GM23248 (cell line): ENCODE data around the gene DRAXIN. TPM values are rescaled to one million over a fixed set of nuclear protein-coding genes. Genes with fewer than 3 reads are reported as not detected.

Experiments
- DNase-seq: peaks from one replicate; pipeline ENCODE4 v3.0.0-alpha.2; 2015
- H2AFZ ChIP-seq: fragments of 200-600 bp; sonication (generic); 2 replicates; pipeline ENCODE4 v1.6.1; 2016; ENCODE audit warnings: antibody characterized with exemption
- H3F3A ChIP-seq: fragments of 200-600 bp; sonication (generic); 2 replicates; pipeline ENCODE4 v1.6.1; 2016; ENCODE audit warnings: mild to moderate bottlenecking, antibody characterized with exemption, mixed run types; ENCODE audit not compliant: insufficient read depth
- H3K27ac ChIP-seq: fragments of 200-600 bp; sonication (generic); 2 replicates; pipeline ENCODE4 v1.5.1; 2016; ENCODE audit warnings: mild to moderate bottlenecking
- H3K27me3 ChIP-seq: fragments of 200-600 bp; sonication (generic); replicated peaks from 2 replicates; pipeline ENCODE4 v1.6.1; 2016; ENCODE audit warnings: mild to moderate bottlenecking; ENCODE audit not compliant: insufficient read depth
- H3K36me3 ChIP-seq: fragments of 200-600 bp; sonication (generic); 2 replicates; pipeline ENCODE4 v1.6.1; 2016; ENCODE audit warnings: low read depth, mild to moderate bottlenecking
- H3K4me1 ChIP-seq: fragments of 200-600 bp; sonication (generic); 2 replicates; pipeline ENCODE4 v1.6.1; 2016; ENCODE audit warnings: mild to moderate bottlenecking; ENCODE audit not compliant: insufficient read depth
- H3K4me2 ChIP-seq: fragments of 200-600 bp; sonication (generic); one replicate; pipeline ENCODE4 v1.6.1; 2016; ENCODE audit warnings: mild to moderate bottlenecking; ENCODE audit not compliant: unreplicated experiment
- H3K4me3 ChIP-seq: fragments of 200-600 bp; sonication (generic); 2 replicates; pipeline ENCODE4 v1.5.1; 2016; ENCODE audit warnings: mild to moderate bottlenecking
- H3K79me2 ChIP-seq: fragments of 200-600 bp; sonication (generic); 2 replicates; pipeline ENCODE4 v1.6.1; 2016; ENCODE audit warnings: mild to moderate bottlenecking; ENCODE audit not compliant: insufficient read depth
- H3K9ac ChIP-seq: fragments of 200-600 bp; sonication (generic); 2 replicates; pipeline ENCODE4 v1.6.1; 2016; ENCODE audit warnings: mild to moderate bottlenecking
- H3K9me2 ChIP-seq: fragments of 200-600 bp; sonication (generic); 2 replicates; pipeline ENCODE4 v1.6.1; 2016; ENCODE audit warnings: mixed run types, mild to moderate bottlenecking, moderate library complexity; ENCODE audit not compliant: insufficient read depth
- H3K9me3 ChIP-seq: fragments of 200-600 bp; sonication (generic); one replicate; pipeline ENCODE4 v1.6.1; 2017; ENCODE audit warnings: low read depth
- H4K20me1 ChIP-seq: fragments of 200-600 bp; sonication (generic); 2 replicates; pipeline ENCODE4 v1.6.0; 2016; ENCODE audit not compliant: insufficient read depth
- EZH2 ChIP-seq: fragments of 200-600 bp; sonication (generic); IDR thresholded peaks from 2 replicates; pipeline ENCODE4 v1.6.1; 2018; ENCODE audit warnings: antibody characterized with exemption, mild to moderate bottlenecking; ENCODE audit not compliant: insufficient read depth, poor library complexity, severe bottlenecking
- EZH2phosphoT487 ChIP-seq: fragments of 200-600 bp; sonication (generic); IDR thresholded peaks from 2 replicates; pipeline ENCODE4 v1.6.1; 2018; ENCODE audit warnings: antibody characterized with exemption, moderate library complexity, mild to moderate bottlenecking, low read depth; ENCODE audit not compliant: insufficient read depth
- whole genome bisulfite sequencing, 2 experiments: methylation state at CpG; one replicate each; pipeline ENCODE4 v1.1.6; 2015 to 2017; ENCODE audit warnings: low lambda C conversion rate in 2 of 2, low coverage in 1 of 2; ENCODE audit errors: missing lambda C conversion rate in 2 of 2; 5-methylcytosine and 5-hydroxymethylcytosine counted together
- in situ Hi-C: fragments of 300-500 bp; cut with MboI; formaldehyde crosslinking; loops from 2 replicates; pipeline ENCODE4 v1.15.0; 2020
- polyA plus RNA-seq: library from polyadenylated mRNA; unstranded; fragments of >200 nt; fragmentation: Nextera tagmentation; extraction: Ambion mirVana; gene quantifications from 2 replicates; pipeline ENCODE4 v1.2.1, GENCODE V29; 2016
- total RNA-seq: library from RNA; depleted of rRNA; stranded (reverse); fragments of >200 nt; shearing (Covaris generic); gene quantifications from 2 replicates; pipeline ENCODE4 v1.2.3, GENCODE V29; 2014

DRAXIN gene
- total and polyA plus RNA-seq, 2 experiments from 2014 or later, result 0.06 to 0.11 TPM

- Histone ChIP-seq H3F3A (peaks cover 7% of the 10 kb centered on the region; the same call in 1 of the 2 replicates), H3K79me2 (peaks cover 11% of the 10 kb centered on the region; the same call in 1 of the 2 replicates), H3K4me1 (0 out of 2 replicates have a peak, but pooled peaks cover 6% of the 10 kb centered on the region), H3K4me3 (peak overlapping the region; percentile 94), H3K4me2 (peak overlapping the region; percentile 83), H4K20me1 (no peaks in the 10 kb centered on the region), H3K9ac (peak overlapping the region; percentile 84), H3K9me3 (no peaks in the 10 kb centered on the region), H3K27ac (peak overlapping the region; percentile 83), H3K27me3 (no peaks in the 10 kb centered on the region), H2AFZ (peak overlapping the region; percentile 88), H3K36me3 (no peaks in the 10 kb centered on the region), H3K9me2 (no peaks in the 10 kb centered on the region)
- in situ Hi-C loops, result no loop called here
- WGBS, 2 experiments, result 8 to 10% methylated on average over 49 to 54 of the region's 65 CpGs
- no peak for DNase-seq
- TF ChIP-seq EZH2 (no peak), EZH2phosphoT487 (no peak)
These were observed 11.0 kb upstream of the DRAXIN start for GRCh38 chr1:11680270-11681070.

- WGBS, 2 experiments, result 0% methylated on average over 41 to 45 of the region's 71 CpGs
- TF ChIP-seq EZH2phosphoT487 (no peak), EZH2 (no peak)
These were observed 10.3 kb upstream of the DRAXIN start, which contains the start of gene MAD2L2 for GRCh38 chr1:11681071-11681771. TSS of gene MAD2L2 (minus strand) at chr1:11681148. CDS start at chr1:11680601, 547 bp downstream.

GRCh38 chr1:11682287-11682771 lies 9.2 kb upstream of the DRAXIN start:
- Histone ChIP-seq H3K9ac (peak overlapping the region; percentile 84; the same call in 1 of the 2 replicates), H3K4me2 (peak overlapping the region; percentile 83), H3K79me2 (peaks cover 11% of the 10 kb centered on the region; the same call in 1 of the 2 replicates), H4K20me1 (no peaks in the 10 kb centered on the region), H3K9me2 (no peaks in the 10 kb centered on the region), H2AFZ (peak overlapping the region; percentile 88), H3K27ac (no peak overlapping the region), H3K4me1 (0 out of 2 replicates have a peak, but pooled peaks cover 6% of the 10 kb centered on the region), H3K9me3 (no peaks in the 10 kb centered on the region), H3K4me3 (no peak overlapping the region), H3F3A (peaks cover 7% of the 10 kb centered on the region; the same call in 1 of the 2 replicates), H3K36me3 (no peaks in the 10 kb centered on the region), H3K27me3 (no peaks in the 10 kb centered on the region)
- TF ChIP-seq EZH2phosphoT487, result no peak
- TF ChIP-seq EZH2, result no peak
- in situ Hi-C loops, result no loop called here
- 58 to 59% methylated on average over 7 of the region's 7 CpGs for WGBS, 2 experiments
- peak; percentile 32 for DNase-seq

More at GRCh38 chr1:11681071-11681771, 10.3 kb upstream of the DRAXIN start, which contains the start of gene MAD2L2:
- H3K27me3 ChIP-seq, result no peaks in the 10 kb centered on the region
- peak within 1 kb of the TSS; percentile 94 for H3K4me3 ChIP-seq
- peak within 1 kb of the TSS; percentile 84 for H3K9ac ChIP-seq
- H4K20me1 ChIP-seq, result no peaks in the 10 kb centered on the region
- H3K79me2 ChIP-seq, result peaks cover 11% of the 10 kb centered on the region; the same call in 1 of the 2 replicates
- H3K4me2 ChIP-seq, result peak within 1 kb of the TSS; percentile 83
- no peaks in the 10 kb centered on the region for H3K9me2 ChIP-seq
- H3F3A ChIP-seq, result peaks cover 7% of the 10 kb centered on the region; the same call in 1 of the 2 replicates
- no peaks in the 10 kb centered on the region for H3K36me3 ChIP-seq
- DNase-seq, result peak; percentile 95
- in situ Hi-C loops, result no loop called here
- peak within 1 kb of the TSS; percentile 83 for H3K27ac ChIP-seq
- H3K4me1 ChIP-seq, result 0 out of 2 replicates have a peak, but pooled peaks cover 6% of the 10 kb centered on the region
- H3K9me3 ChIP-seq, result no peaks in the 10 kb centered on the region
- peak within 1 kb of the TSS; percentile 88 for H2AFZ ChIP-seq

- no peak overlapping the region for H2AFZ ChIP-seq
- DNase-seq, result peak; percentile 31
- H3K4me3 ChIP-seq, result no peak overlapping the region
- H3K27me3 ChIP-seq, result no peaks in the 10 kb centered on the region
- H3K9ac ChIP-seq, result no peak overlapping the region
- peaks cover 7% of the 10 kb centered on the region; the same call in 1 of the 2 replicates for H3F3A ChIP-seq
- in situ Hi-C loops, result no loop called here
- H3K4me2 ChIP-seq, result no peak overlapping the region
- H3K27ac ChIP-seq, result no peak overlapping the region
- H4K20me1 ChIP-seq, result no peaks in the 10 kb centered on the region
- peaks cover 11% of the 10 kb centered on the region; the same call in 1 of the 2 replicates for H3K79me2 ChIP-seq
- TF ChIP-seq EZH2, result no peak
- no peak for TF ChIP-seq EZH2phosphoT487
- no peaks in the 10 kb centered on the region for H3K36me3 ChIP-seq
- no peaks in the 10 kb centered on the region for H3K9me2 ChIP-seq
- 0 out of 2 replicates have a peak, but pooled peaks cover 6% of the 10 kb centered on the region for H3K4me1 ChIP-seq
- H3K9me3 ChIP-seq, result no peaks in the 10 kb centered on the region
- 47 to 68% methylated on average over 1 of the region's 1 CpG for WGBS, 2 experiments
These were observed 8.7 kb upstream of the DRAXIN start for GRCh38 chr1:11682799-11683198.
